Activated T-cell treated with anti-CD3 and anti-CD28 coated beads for 48 hours (primary cell): Measurements from ENCODE around the gene FNBP1.
"Not testable (repeated sequence)": the region's sequence is repeated elsewhere in the genome, so short reads cannot be mapped to it uniquely, and the experiment has no call there.

Experiments used
- DNase-seq: peaks from one replicate; pipeline ENCODE4 v3.0.0-alpha.2; 2020; ENCODE audit warnings: low read depth

The FNBP1 gene

DNA sequence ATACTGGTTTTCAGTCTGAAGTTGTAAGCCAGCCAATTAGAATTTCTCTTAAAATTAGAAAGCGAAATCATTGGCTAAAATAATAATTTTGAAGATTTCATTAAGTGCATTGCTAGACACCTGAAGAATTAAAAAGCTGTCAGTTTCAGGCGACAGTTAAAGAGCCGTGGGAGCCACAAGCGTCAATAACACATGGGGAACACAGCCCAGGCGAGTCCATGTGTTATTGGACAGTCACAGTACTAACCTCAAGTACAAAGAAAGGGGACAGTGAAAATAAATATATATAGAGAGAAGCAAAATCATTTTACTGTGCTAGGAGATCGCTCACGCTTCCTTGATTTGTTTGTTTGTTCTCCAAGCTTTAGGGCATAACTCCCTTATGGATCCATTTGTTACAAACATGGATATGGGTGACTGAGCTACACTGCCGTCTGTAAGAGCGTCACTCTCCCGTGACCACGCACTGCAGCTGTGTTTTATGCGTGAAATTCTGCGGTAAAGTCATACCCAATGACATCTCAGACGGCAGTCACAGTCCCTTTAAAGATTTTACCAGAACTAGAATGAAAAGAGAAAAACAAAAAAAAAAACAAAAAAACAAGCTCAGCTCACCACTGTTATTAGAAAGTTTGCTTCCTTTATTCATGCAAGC, 124.6 kb downstream of the FNBP1 start:
- DNase-seq, result no peak

DNA sequence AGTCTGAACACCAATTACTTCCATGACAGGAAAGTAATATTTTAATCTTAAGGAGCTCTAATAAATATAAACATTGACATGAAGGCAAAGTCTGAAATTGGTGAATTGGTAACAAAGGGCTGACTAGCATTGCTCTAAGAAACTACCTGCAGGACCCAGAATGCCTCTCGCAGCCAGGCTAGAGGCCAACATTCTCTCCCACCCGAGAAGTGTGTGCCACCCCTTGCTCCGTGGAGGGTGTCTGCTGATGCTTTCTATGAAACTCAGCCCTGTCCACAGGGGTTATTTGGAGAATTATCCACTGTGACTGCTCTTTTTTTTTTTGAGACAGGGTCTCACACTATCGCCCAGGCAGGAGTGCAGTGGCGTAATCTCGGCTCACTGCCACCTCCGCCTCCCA, 126.3 kb downstream of the FNBP1 start:
- DNase-seq, result no peak

DNA sequence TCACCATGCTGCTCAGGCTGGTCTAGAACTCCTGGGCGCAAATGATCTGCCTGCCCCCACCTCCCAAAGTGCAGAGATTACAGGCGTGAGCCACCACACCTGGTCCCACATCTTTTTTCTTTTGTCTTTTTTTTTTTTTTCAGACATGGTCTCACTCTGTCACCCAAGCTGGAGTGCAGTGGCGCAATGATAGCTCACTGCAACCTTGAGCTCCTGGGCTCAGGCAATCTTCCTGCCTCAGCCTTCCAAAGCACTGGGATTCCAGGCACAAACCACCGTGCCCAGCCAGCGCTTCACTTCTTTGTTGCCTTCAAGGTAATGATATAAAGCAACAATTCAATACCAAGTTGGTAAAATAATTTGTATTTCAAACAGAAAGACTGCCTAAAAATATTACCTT, 128.9 kb downstream of the FNBP1 start:
- DNase-seq, result no peak

GRCh38 chr9:129910628-129911567, 132.1 kb downstream of the FNBP1 start:
- no peak for DNase-seq

DNA sequence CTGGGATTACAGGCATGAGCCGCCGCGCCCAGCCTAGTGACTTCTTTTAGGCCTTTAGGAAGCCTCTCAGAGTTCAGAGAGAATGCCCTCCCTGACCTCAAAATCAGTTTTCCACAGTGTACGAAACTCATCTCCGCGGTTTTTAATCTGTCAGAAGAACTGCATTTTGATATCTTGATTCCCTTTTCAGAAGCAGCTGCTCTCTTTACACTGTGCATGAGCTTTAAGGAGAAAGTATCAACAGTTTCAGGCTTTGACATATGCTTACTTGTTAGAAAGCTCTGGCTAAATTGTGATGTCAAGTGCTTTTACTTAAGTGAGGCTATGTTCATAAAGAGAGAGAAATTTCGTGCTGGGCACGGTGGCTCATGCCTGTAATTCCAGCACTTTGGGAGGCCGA, 133.1 kb downstream of the FNBP1 start:
- DNase-seq, result no peak

GRCh38 chr9:129908906-129909305, 134.1 kb downstream of the FNBP1 start:
- DNase-seq, result no peak

- DNase-seq, result no peak
These were observed 135.8 kb downstream of the FNBP1 start for GRCh38 chr9:129907201-129907600.

GRCh38 chr9:129906298-129906697, 136.7 kb downstream of the FNBP1 start:
- DNase-seq, result no peak

- no peak for DNase-seq
These were observed 138.3 kb downstream of the FNBP1 start for GRCh38 chr9:129904734-129905133.

DNA sequence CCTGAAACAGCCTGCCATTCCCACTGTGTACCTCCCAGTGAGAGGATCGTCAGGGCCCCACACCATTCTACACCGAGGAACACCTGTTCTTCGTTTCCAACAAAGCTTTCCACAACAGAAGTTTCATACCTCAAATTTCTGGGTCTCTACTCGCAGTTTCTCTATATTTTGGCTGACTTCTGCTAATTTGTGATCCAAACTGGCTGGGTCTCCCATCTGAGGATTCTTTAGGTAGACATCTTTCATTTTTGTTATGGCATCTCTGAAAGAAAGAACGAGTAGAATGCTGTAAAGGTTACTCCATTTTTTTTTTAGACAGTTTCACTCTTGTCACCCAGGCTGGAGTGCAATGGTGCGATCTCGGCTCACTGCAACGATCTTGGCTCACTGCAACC, 140.3 kb downstream of the FNBP1 start:
- DNase-seq, result no peak

- no peak for DNase-seq
These were observed 140.8 kb downstream of the FNBP1 start for GRCh38 chr9:129901993-129902739.

- no peak for DNase-seq
These were observed 142.5 kb downstream of the FNBP1 start for GRCh38 chr9:129900263-129901027.

DNA sequence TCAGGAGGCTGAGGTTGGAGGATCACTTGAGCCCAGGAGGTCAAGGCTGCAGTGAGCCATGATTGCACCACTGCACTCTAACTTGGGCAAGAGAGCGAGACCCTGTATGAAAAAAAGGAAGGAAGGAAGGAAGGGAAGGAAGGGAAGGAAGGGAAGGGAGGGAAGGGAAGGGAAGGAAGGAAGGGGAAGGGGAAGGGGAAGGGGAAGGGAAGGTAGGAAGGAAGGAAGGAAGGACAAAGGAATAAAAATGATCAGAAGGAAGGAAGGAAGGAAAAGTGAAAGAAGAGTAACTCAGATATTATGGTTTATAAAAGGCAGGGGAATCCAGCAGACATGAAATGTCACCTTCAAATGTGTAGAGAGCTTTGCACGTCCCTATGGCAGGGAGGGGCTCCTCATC, 143.4 kb downstream of the FNBP1 start:
- DNase-seq, result no peak

GRCh38 chr9:129898185-129898584, 144.8 kb downstream of the FNBP1 start:
- no peak for DNase-seq

GRCh38 chr9:129897263-129897662, 145.7 kb downstream of the FNBP1 start:
- no peak for DNase-seq

DNA sequence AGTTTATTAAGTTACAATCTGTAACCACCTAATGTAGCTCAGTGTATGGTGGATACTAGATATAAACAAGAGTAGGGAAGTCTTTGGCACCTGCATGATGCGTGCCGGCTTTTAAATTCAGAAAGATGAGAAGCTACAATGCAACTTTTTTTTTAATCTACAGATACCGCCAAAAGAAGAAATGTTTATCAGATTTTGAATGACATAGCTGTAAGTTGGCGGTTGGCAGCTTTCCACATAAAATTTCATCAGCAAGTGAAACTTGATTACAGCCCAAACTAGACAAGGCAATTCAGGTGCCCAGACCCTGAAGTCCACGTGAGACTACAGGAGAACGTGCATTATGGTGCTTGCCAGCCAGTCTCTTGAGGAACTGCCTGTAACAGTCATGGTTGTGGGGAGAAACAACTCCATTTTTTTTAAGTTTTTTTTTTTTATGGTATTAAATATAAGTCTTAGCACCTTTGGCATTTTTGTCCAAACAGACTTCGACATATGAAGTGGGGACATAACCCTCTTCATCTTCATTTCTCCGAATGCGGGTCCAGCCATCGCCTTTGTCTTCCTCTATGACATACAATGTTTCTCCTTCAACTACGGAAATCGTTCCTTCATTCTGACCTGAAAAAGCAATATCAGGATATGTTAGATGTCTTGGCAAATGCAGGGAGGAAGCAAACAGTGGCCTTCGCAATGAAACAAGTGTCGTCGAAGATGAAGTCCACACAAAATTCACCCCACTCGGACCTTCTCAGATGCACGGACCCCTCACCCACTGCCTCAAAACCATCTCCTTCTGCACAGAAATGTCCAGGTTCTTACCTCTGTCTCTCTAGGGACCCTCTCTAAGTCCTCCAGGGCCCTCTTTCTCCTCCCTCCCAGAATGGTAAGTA, 147.4 kb downstream of the FNBP1 start:
- no peak for DNase-seq

DNA sequence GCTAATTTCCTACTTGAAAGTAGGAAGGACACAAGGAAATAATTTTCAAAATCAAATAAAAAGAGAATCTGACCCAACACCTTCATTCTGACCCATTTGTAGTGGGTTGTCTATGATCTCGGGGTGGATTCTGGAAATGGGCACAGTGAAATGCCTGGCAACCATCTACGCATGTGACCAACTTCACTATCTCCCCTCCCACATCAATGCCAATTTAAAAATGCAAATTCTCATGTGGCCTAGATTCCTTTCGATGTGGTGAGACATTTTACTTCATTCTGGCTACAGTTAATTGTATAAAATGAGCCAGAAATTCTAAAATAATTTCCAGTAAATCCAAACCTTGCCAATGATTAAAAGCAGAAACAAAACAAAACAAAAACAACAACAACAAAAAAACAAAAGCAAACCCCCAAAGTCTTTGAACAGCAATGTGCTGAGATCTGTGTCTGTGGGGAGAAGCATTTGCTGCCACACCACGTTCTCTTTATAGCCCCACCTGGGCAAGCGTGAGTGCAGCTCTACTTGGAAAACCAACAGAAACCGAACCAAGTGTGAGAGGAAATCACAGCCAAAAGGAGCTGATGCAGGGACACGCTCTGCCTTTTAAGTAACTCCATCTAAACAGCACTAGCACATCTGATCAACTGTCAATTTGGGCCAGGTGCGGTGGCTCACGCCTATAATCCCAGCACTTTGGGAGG, 148.7 kb downstream of the FNBP1 start:
- DNase-seq, result no peak

DNA sequence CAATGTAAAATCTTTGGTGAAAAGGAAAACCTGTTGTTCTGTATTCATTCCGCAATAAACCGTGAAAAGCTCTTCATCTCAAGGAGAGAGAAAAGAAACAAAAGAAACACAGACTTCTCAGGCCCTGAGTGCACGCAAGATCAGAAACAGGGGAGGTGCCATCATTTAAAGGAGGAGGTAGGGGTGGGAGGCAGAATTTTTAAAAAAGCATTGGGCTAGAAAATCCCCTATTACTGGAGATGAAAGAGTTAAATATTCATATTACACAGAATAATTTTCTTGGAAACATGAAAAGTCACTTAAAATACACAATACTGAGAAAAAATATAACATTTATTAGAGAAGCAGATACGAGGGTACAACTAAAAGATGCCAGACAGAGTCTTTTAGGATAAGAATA, 151.4 kb downstream of the FNBP1 start:
- DNase-seq, result no peak

GRCh38 chr9:129890718-129891299, 152.2 kb downstream of the FNBP1 start:
- DNase-seq, result not testable (repeated sequence)
